ENCODE measurements around the gene IGF2BP3.

Gene IGF2BP3

DNA sequence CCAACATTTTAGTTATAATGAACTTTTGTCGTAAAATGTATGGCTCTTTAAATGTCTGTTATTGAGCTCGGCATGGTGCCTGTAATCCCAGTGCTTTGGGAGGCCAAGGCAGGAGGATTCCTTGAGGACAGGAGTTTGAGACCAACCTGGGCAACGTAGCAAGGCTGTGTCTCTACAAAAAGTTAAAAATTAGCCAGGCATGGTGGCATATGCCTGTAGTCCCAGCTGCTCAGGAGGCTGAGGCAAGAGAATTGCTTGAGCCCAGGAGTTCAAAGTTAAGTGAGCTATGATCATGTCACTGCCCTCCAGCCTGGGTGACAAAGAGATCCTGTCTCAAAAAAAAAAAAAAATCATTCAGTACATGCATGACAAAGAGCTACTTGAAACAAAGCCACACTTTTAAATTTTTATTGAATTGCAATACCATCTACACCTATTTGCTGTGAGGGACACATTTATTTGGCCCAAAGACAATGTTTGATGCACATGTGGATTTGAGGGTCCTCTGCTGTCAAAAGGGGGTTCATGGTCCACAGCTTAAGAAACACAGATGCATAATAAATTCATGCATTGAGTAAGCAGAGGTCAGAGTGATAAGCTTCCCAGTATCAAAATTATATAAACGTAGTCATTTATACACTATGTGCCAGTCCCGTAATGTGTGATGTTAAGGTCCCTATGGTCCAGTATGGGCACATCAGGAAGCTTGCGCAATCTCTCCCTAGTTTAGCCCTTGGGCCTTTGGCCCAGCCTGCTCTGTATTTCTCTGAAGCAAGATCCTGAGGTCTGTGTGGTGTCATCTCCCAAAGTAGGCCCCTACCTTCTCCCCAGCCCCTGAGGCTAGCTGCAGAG lies 175.5 kb downstream of the IGF2BP3 start:
- no peak overlapping the region for H2BK120ac ChIP-seq (ENCODE audit: low read depth, low read length)
- no peak overlapping the region for H3K4me3 ChIP-seq (ENCODE audit: insufficient read depth in 1 of 2, low read depth in 1 of 2, low read length in 2 of 2)
- no peaks in the 10 kb centered on the region for H3K9me3 ChIP-seq (ENCODE audit: control insufficient read depth, low read length)
- no peak overlapping the region for H4K8ac ChIP-seq (ENCODE audit: low read length)
- H3K27me3 ChIP-seq (ENCODE audit: control insufficient read depth in 1 of 2, insufficient read depth in 1 of 2, low read length in 2 of 2) = no peaks in the 10 kb centered on the region
- no peak overlapping the region for H3K9ac ChIP-seq (ENCODE audit: low read length)
- H2BK5ac ChIP-seq (ENCODE audit: low read depth, low read length, poor library complexity, severe bottlenecking) = no peak overlapping the region
- no peaks in the 10 kb centered on the region for H3K36me3 ChIP-seq (ENCODE audit: control insufficient read depth in 1 of 2, insufficient read depth in 2 of 2, low read depth in 1 of 2, low read length in 2 of 2)
- H3K23ac ChIP-seq (ENCODE audit: low read length in 2 of 2) = no peak overlapping the region
- H2BK15ac ChIP-seq (ENCODE audit: low read depth, poor library complexity, severe bottlenecking) = no peak overlapping the region
- no peaks in the 10 kb centered on the region for H3K79me1 ChIP-seq (replicated peaks; ENCODE audit: low read length, poor library complexity, severe bottlenecking)
- no peak overlapping the region for H3K27ac ChIP-seq (ENCODE audit: low read length, poor library complexity, severe bottlenecking)
- peaks cover 3% of the 10 kb centered on the region for H3K4me1 ChIP-seq (ENCODE audit: control insufficient read depth, insufficient read depth, low read depth, low read length)
- H2BK12ac ChIP-seq (ENCODE audit: low read length in 2 of 2) = no peak overlapping the region
- no peak overlapping the region for H3K4me2 ChIP-seq (ENCODE audit: low read length, poor library complexity, severe bottlenecking)
- no peak overlapping the region for H2AFZ ChIP-seq (ENCODE audit: low read depth, low read length)
- no peak overlapping the region for H3K4ac ChIP-seq (ENCODE audit: low read depth in 1 of 2, low read length in 2 of 2)
- no peak for DNase-seq
- no peak overlapping the region for H2AK5ac ChIP-seq (ENCODE audit: low read length, severe bottlenecking)
- WGBS = 94% methylated on average over 6 of the region's 6 CpGs
- no peak overlapping the region for H3K18ac ChIP-seq (ENCODE audit: low read depth in 1 of 2, low read length in 2 of 2)
- no peak overlapping the region for H3K14ac ChIP-seq (ENCODE audit: low read length in 2 of 2)
- H4K91ac ChIP-seq (ENCODE audit: low read length) = no peak overlapping the region

DNA sequence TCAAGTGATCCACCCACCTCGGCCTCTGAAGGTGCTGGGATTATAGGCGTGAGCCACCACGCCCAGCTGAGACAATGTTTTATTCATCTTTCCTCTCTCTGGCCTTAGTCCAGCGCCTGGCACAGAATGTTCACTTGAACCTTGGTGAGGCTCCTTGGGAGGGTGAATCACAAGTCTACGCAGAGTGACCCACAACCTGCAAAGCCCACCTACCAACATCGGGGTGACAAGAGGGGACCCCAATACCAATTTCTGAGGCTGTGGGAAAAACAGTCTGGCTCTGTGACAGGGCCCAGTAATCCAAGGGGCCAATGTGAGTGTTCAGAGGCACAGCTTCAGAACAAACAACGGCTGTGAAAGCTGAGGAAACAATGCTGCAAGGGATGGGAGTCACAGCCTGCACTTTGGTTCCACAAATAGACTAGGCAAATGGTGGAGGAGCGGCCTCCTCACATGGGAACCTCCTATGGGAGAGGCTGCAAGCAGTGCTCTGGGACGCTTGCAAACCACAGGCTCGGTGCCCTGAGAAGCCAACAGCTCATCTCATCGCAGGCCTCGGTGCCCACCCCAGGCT lies 176.7 kb downstream of the IGF2BP3 start:
- Histone ChIP-seq H2BK5ac (ENCODE audit: low read depth, low read length, poor library complexity, severe bottlenecking) (no peak overlapping the region), H4K91ac (ENCODE audit: low read length) (no peak overlapping the region), H2BK15ac (ENCODE audit: low read depth, poor library complexity, severe bottlenecking) (no peak overlapping the region), H3K36me3 (ENCODE audit: control insufficient read depth in 1 of 2, insufficient read depth in 2 of 2, low read depth in 1 of 2, low read length in 2 of 2) (no peaks in the 10 kb centered on the region), H3K9ac (ENCODE audit: low read length) (no peak overlapping the region), H2BK12ac (ENCODE audit: low read length in 2 of 2) (no peak overlapping the region), H2BK120ac (ENCODE audit: low read depth, low read length) (no peak overlapping the region), H3K9me3 (ENCODE audit: control insufficient read depth, low read length) (no peaks in the 10 kb centered on the region), H3K14ac (ENCODE audit: low read length in 2 of 2) (no peak overlapping the region), H3K4ac (ENCODE audit: low read depth in 1 of 2, low read length in 2 of 2) (no peak overlapping the region), H3K79me1 (replicated peaks; ENCODE audit: low read length, poor library complexity, severe bottlenecking) (no peaks in the 10 kb centered on the region), H3K18ac (ENCODE audit: low read depth in 1 of 2, low read length in 2 of 2) (no peak overlapping the region), H2AK5ac (ENCODE audit: low read length, severe bottlenecking) (no peak overlapping the region), H3K23ac (ENCODE audit: low read length in 2 of 2) (no peak overlapping the region), H2AFZ (ENCODE audit: low read depth, low read length) (no peak overlapping the region), H4K8ac (ENCODE audit: low read length) (no peak overlapping the region), H3K4me3 (ENCODE audit: insufficient read depth in 1 of 2, low read depth in 1 of 2, low read length in 2 of 2) (no peak overlapping the region), H3K27me3 (ENCODE audit: control insufficient read depth in 1 of 2, insufficient read depth in 1 of 2, low read length in 2 of 2) (no peaks in the 10 kb centered on the region), H3K27ac (ENCODE audit: low read length, poor library complexity, severe bottlenecking) (no peak overlapping the region), H3K4me2 (ENCODE audit: low read length, poor library complexity, severe bottlenecking) (no peak overlapping the region), H3K4me1 (ENCODE audit: control insufficient read depth, insufficient read depth, low read depth, low read length) (peaks cover 3% of the 10 kb centered on the region)
- DNase-seq = no peak
- WGBS = 92% methylated on average over 12 of the region's 12 CpGs

DNA sequence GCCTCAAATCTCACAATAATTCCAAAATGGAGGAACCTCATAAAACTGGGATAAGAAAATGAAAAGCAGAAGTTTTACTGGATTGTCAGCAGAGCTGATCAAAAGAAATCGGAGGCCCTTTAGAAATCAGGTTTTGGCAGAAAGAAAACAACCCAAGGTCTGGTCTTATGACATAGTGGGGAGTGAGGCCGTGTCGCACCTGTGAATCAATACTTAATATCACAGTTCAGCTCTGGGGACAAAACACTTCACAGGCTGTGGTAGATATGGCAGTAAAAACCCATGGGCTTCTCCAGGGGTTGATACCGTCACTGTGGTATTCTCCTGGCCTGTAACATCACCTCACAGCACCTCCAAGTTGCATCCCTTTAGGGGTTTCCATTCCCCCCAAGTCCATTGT lies 177.7 kb downstream of the IGF2BP3 start:
- Histone ChIP-seq H2AFZ (ENCODE audit: low read depth, low read length) (no peak overlapping the region), H3K4me1 (ENCODE audit: control insufficient read depth, insufficient read depth, low read depth, low read length) (peaks cover 2% of the 10 kb centered on the region), H3K18ac (ENCODE audit: low read depth in 1 of 2, low read length in 2 of 2) (no peak overlapping the region), H3K14ac (ENCODE audit: low read length in 2 of 2) (no peak overlapping the region), H2BK5ac (ENCODE audit: low read depth, low read length, poor library complexity, severe bottlenecking) (no peak overlapping the region), H2BK120ac (ENCODE audit: low read depth, low read length) (no peak overlapping the region), H3K4me3 (ENCODE audit: insufficient read depth in 1 of 2, low read depth in 1 of 2, low read length in 2 of 2) (no peak overlapping the region), H4K8ac (ENCODE audit: low read length) (no peak overlapping the region), H4K91ac (ENCODE audit: low read length) (no peak overlapping the region), H2BK12ac (ENCODE audit: low read length in 2 of 2) (no peak overlapping the region), H3K4me2 (ENCODE audit: low read length, poor library complexity, severe bottlenecking) (no peak overlapping the region), H2BK15ac (ENCODE audit: low read depth, poor library complexity, severe bottlenecking) (no peak overlapping the region), H3K4ac (ENCODE audit: low read depth in 1 of 2, low read length in 2 of 2) (no peak overlapping the region), H3K79me1 (replicated peaks; ENCODE audit: low read length, poor library complexity, severe bottlenecking) (no peaks in the 10 kb centered on the region), H3K9me3 (ENCODE audit: control insufficient read depth, low read length) (no peaks in the 10 kb centered on the region), H3K9ac (ENCODE audit: low read length) (no peak overlapping the region), H2AK5ac (ENCODE audit: low read length, severe bottlenecking) (no peak overlapping the region), H3K27ac (ENCODE audit: low read length, poor library complexity, severe bottlenecking) (no peak overlapping the region), H3K23ac (ENCODE audit: low read length in 2 of 2) (no peak overlapping the region), H3K36me3 (ENCODE audit: control insufficient read depth in 1 of 2, insufficient read depth in 2 of 2, low read depth in 1 of 2, low read length in 2 of 2) (no peaks in the 10 kb centered on the region), H3K27me3 (ENCODE audit: control insufficient read depth in 1 of 2, insufficient read depth in 1 of 2, low read length in 2 of 2) (no peaks in the 10 kb centered on the region)
- WGBS = 81% methylated on average over 4 of the region's 4 CpGs
- DNase-seq = no peak

DNA sequence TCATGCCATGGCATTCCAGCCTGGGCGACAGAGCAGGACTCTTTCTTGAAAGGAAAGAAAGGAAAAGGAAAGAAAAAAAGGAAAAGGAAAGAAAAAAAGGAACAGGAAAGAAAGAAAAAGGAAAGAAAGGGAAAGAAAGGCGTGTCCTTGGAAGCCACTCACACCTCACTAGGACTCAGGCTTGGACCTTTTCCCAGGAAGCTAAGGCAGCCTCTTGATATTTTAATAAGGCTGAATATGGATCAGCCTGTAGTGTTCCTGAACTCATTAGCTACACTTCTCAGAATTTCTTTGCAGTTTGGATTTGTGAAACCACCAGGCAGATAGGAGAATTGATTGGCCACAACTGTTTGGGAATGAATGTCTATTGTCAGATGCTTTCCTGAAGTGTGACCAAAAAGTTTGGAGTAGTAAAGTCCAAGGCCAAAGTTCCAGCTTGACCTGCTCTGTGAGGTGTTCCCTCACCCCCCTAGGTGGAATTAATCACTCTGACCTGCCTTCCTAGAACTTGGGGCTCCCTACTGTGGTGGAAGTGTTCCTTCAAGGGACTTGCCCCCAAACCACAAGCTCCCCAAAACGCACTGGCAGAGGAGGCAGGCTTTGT lies 178.2 kb downstream of the IGF2BP3 start:
- Histone ChIP-seq H2BK120ac (ENCODE audit: low read depth, low read length) (no peak overlapping the region), H4K91ac (ENCODE audit: low read length) (no peak overlapping the region), H3K14ac (ENCODE audit: low read length in 2 of 2) (no peak overlapping the region), H3K23ac (ENCODE audit: low read length in 2 of 2) (no peak overlapping the region), H3K4me3 (ENCODE audit: insufficient read depth in 1 of 2, low read depth in 1 of 2, low read length in 2 of 2) (no peak overlapping the region), H3K4me1 (ENCODE audit: control insufficient read depth, insufficient read depth, low read depth, low read length) (peaks cover 2% of the 10 kb centered on the region), H3K9ac (ENCODE audit: low read length) (no peak overlapping the region), H3K18ac (ENCODE audit: low read depth in 1 of 2, low read length in 2 of 2) (no peak overlapping the region), H3K27ac (ENCODE audit: low read length, poor library complexity, severe bottlenecking) (no peak overlapping the region), H4K8ac (ENCODE audit: low read length) (no peak overlapping the region), H2BK12ac (ENCODE audit: low read length in 2 of 2) (no peak overlapping the region), H3K4me2 (ENCODE audit: low read length, poor library complexity, severe bottlenecking) (no peak overlapping the region), H3K4ac (ENCODE audit: low read depth in 1 of 2, low read length in 2 of 2) (no peak overlapping the region), H3K79me1 (replicated peaks; ENCODE audit: low read length, poor library complexity, severe bottlenecking) (no peaks in the 10 kb centered on the region), H2AFZ (ENCODE audit: low read depth, low read length) (no peak overlapping the region), H3K27me3 (ENCODE audit: control insufficient read depth in 1 of 2, insufficient read depth in 1 of 2, low read length in 2 of 2) (no peaks in the 10 kb centered on the region), H2BK5ac (ENCODE audit: low read depth, low read length, poor library complexity, severe bottlenecking) (no peak overlapping the region), H2AK5ac (ENCODE audit: low read length, severe bottlenecking) (peak overlapping the region; percentile 58), H3K9me3 (ENCODE audit: control insufficient read depth, low read length) (no peaks in the 10 kb centered on the region), H2BK15ac (ENCODE audit: low read depth, poor library complexity, severe bottlenecking) (no peak overlapping the region), H3K36me3 (ENCODE audit: control insufficient read depth in 1 of 2, insufficient read depth in 2 of 2, low read depth in 1 of 2, low read length in 2 of 2) (no peaks in the 10 kb centered on the region)
- no peak for DNase-seq
- WGBS = 71% methylated on average over 3 of the region's 3 CpGs

All from mesenchymal stem cell (in vitro differentiated cells and primary cell).